MM.1S (cell line): ENCODE measurements around the gene CD6.

ENCODE experiments used
- CTCF ChIP-seq: fragments of 300-600 bp; sonication (generic); IDR thresholded peaks from 2 replicates; pipeline ENCODE4 v1.5.1; 2016; ENCODE audit warnings: antibody characterized with exemption, low read length, mixed read lengths
- EZH2 ChIP-seq: fragments of 300-600 bp; sonication (generic); optimal IDR thresholded peaks from 2 replicates; pipeline ENCODE3; 2017; ENCODE audit warnings: low read depth, mild to moderate bottlenecking, antibody characterized with exemption, low read length, mixed read lengths
- EZH2phosphoT487 ChIP-seq: fragments of 300-600 bp; sonication (generic); IDR thresholded peaks from 2 replicates; pipeline ENCODE4 v1.6.1; 2018; ENCODE audit warnings: antibody characterized with exemption, low read length

- no peak for TF ChIP-seq CTCF
- no peak for TF ChIP-seq EZH2
- no peak for TF ChIP-seq EZH2phosphoT487
Measured at GRCh38 chr11:60984636-60985035, 13.2 kb downstream of the CD6 start.
